GM19193 (cell line): Measurements from ENCODE around the gene MBD2.

Source experiments
- POLR2A ChIP-seq: IDR thresholded peaks from 4 replicates; pipeline ENCODE4 v1.6.1; 2011; ENCODE audit not compliant: insufficient read depth, insufficient read length; ENCODE audit errors: extremely low read depth

The MBD2 gene

GRCh38 chr18:54173980-54174630 lies 50.4 kb downstream of the MBD2 start:
- TF ChIP-seq POLR2A: no peak

- no peak for TF ChIP-seq POLR2A
These were observed 51.2 kb downstream of the MBD2 start for GRCh38 chr18:54173250-54173649.

- no peak for TF ChIP-seq POLR2A
These were observed 54.8 kb downstream of the MBD2 start for GRCh38 chr18:54169431-54170403.

- TF ChIP-seq POLR2A: no peak
These were observed 59.0 kb downstream of the MBD2 start for GRCh38 chr18:54165450-54165849.

GRCh38 chr18:54163453-54163852 lies 61.0 kb downstream of the MBD2 start:
- TF ChIP-seq POLR2A: no peak

- no peak for TF ChIP-seq POLR2A
These were observed 62.0 kb downstream of the MBD2 start for GRCh38 chr18:54162431-54162830.

- TF ChIP-seq POLR2A: no peak
These were observed 63.2 kb downstream of the MBD2 start for GRCh38 chr18:54161267-54161666.

GRCh38 chr18:54159906-54160305 lies 64.6 kb downstream of the MBD2 start:
- TF ChIP-seq POLR2A: no peak

- TF ChIP-seq POLR2A: no peak
These were observed 66.7 kb downstream of the MBD2 start for GRCh38 chr18:54157646-54158385.

- TF ChIP-seq POLR2A: no peak
These were observed 69.1 kb downstream of the MBD2 start for GRCh38 chr18:54155412-54155811.

GRCh38 chr18:54154231-54154630 lies 70.2 kb downstream of the MBD2 start:
- no peak for TF ChIP-seq POLR2A

- TF ChIP-seq POLR2A: no peak
These were observed 73.1 kb downstream of the MBD2 start for GRCh38 chr18:54151376-54151775.

- TF ChIP-seq POLR2A: no peak
These were observed 74.2 kb downstream of the MBD2 start for GRCh38 chr18:54150226-54150625.

- no peak for TF ChIP-seq POLR2A
These were observed 75.3 kb downstream of the MBD2 start for GRCh38 chr18:54149078-54149697.

GRCh38 chr18:54148678-54149077 lies 75.8 kb downstream of the MBD2 start:
- TF ChIP-seq POLR2A: no peak

GRCh38 chr18:54148151-54148550 lies 76.3 kb downstream of the MBD2 start:
- TF ChIP-seq POLR2A: no peak

GRCh38 chr18:54147439-54147838 lies 77.0 kb downstream of the MBD2 start:
- TF ChIP-seq POLR2A: no peak
